Pancreas (tissue), 10 donors: Measurements from ENCODE around the gene ACOXL. TPM values are rescaled to one million over a fixed set of nuclear protein-coding genes. Genes with fewer than 3 reads are reported as not detected.

ENCODE experiments used
- ATAC-seq, 4 donors: fragments of 200-7000 bp; cut with Tn5 transposase; one replicate each; pipeline versions ENCODE4 v1.8.0 to v1.9.1; 2020; ENCODE audit warnings: mild to moderate bottlenecking in 4 of 4, moderate library complexity in 4 of 4
- DNase-seq, 6 donors: peaks; one replicate each; pipeline ENCODE4 v3.0.0-alpha.2; 2020
- FAIRE-seq: peaks from 2 replicates; lab custom pipeline; 2012; peaks lifted over from hg19 to GRCh38; lab: Jason Lieb, UNC
- H3K27ac ChIP-seq, 4 donors: fragments of 200-600 bp; sonication (generic); 1 replicate in 3 of 4; 2 replicates in 1 of 4; pipeline versions ENCODE4 v1.5.0 to v1.8.0; 2020
- H3K27me3 ChIP-seq, 4 donors: fragments of 200-600 bp; one replicate each; pipeline ENCODE4 v1.8.0; 2021
- H3K36me3 ChIP-seq, 3 donors: fragments of 200-600 bp; sonication (generic) in 1 of 3; one replicate each; pipeline versions ENCODE4 v1.5.0 to v1.8.0; 2020 to 2021
- H3K4me1 ChIP-seq, 3 donors: fragments of 200-600 bp; one replicate each; pipeline ENCODE4 v1.8.0; 2021
- H3K4me3 ChIP-seq, 4 donors: fragments of 200-600 bp; sonication (generic) in 2 of 4; one replicate each; pipeline versions ENCODE4 v1.5.0 to v1.8.0; 2020 to 2021
- H3K9me3 ChIP-seq, 4 donors: fragments of 200-600 bp; one replicate each; pipeline ENCODE4 v1.8.0; 2021
- WGBS, 2 donors: extraction: QIAGEN DNeasy Blood & Tissue Kit; methylation state at CpG; one replicate each; pipeline ENCODE4 v1.1.7; 2013; 5-methylcytosine and 5-hydroxymethylcytosine counted together
- intact Hi-C, 3 donors: fragments of 100-400 bp; cut with DNase I; formaldehyde crosslinking; loops; one replicate each; pipeline versions ENCODE4 v1.11.1 to v1.14.2; 2022
- polyA plus RNA-seq, 2 donors: library from polyadenylated mRNA; stranded (reverse); fragments of 200-250 nt; gene quantifications; one replicate each; pipeline ENCODE4 v1.2.3, GENCODE V29; 2013
- total RNA-seq, 6 donors: library from RNA; stranded (reverse); fragmentation: NEBNext Ultra II Directional in 4 of 6; extraction: Animal tissue kit (Norgen Biotek cat#: 25700) in 4 of 6; gene quantifications; one replicate each; pipeline versions ENCODE4 v1.2.1 to v1.2.4, GENCODE V29; 2021 to 2023
- TF ChIP-seq, protein P1 (sequence below), 4 donors: fragments of 200-600 bp; sonication (generic) in 3 of 4; IDR thresholded peaks; one replicate each; pipeline versions ENCODE4 v1.5.0 to v1.8.0; 2021; ENCODE audit warnings: antibody characterized with exemption in 4 of 4
- donor health status: healthy with polysubstance abuse.
- donor health status: DM: no; HTN: no; CAD: no; lungs with moderate emphysema.
- donor health status: DM: no; HTN: no; CAD: no.
- donor health status: control.
- donor health status: control.
- donor health status: Bipolar disorder and iron deficiency.
- donor health status: DM: yes; HTN: yes; CAD: no.
- donor health status: DM: no; HTN: no; CAD: no.
- donor health status: DM: no; HTN: no; CAD: no.
- donor health status: DM: yes; HTN: yes; CAD: no.

Gene ACOXL
- total and polyA plus RNA-seq, 8 donors = 0.06 to 0.75 (median 0.21) TPM; not detected in 2

DNA sequence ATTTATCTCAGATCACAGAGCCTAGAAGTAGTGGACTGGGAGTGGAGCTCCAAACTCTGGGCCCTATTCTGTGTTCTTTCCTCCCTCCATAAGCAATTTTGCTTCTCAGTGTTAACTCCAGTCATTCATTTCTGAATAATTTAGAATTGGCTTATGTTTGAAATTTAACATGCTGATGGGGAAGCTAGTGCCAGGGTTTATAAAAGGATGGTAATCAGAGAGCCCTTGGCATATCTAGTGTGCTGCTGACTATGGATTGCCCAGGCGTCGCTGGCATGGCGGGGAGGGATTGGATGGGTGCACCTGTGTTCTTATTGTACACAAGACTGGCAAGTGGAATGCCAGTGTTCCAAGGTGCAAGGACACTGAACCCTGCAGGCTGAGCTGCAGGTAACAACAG, 177.1 kb downstream of the ACOXL start:
- ATAC-seq = peak in 2 of 4 donors; percentile 37 to 40
- no peak overlapping the region for H3K4me3 ChIP-seq
- no peak overlapping the region for H3K27ac ChIP-seq
- WGBS, 2 donors = 37 to 49% methylated on average over 3 of the region's 3 CpGs
- FAIRE-seq = no peak
- no peak for DNase-seq
- peaks cover 0 to under 1% (median 0%) of the 10 kb centered on the region in 4 donors for H3K27me3 ChIP-seq
- peaks cover 0 to 3% (median 0%) of the 10 kb centered on the region in 3 donors for H3K4me1 ChIP-seq
- intact Hi-C loops = no loop called here
- no peaks in the 10 kb centered on the region for H3K9me3 ChIP-seq
- H3K36me3 ChIP-seq = no peaks in the 10 kb centered on the region
- TF ChIP-seq, protein P1, sequence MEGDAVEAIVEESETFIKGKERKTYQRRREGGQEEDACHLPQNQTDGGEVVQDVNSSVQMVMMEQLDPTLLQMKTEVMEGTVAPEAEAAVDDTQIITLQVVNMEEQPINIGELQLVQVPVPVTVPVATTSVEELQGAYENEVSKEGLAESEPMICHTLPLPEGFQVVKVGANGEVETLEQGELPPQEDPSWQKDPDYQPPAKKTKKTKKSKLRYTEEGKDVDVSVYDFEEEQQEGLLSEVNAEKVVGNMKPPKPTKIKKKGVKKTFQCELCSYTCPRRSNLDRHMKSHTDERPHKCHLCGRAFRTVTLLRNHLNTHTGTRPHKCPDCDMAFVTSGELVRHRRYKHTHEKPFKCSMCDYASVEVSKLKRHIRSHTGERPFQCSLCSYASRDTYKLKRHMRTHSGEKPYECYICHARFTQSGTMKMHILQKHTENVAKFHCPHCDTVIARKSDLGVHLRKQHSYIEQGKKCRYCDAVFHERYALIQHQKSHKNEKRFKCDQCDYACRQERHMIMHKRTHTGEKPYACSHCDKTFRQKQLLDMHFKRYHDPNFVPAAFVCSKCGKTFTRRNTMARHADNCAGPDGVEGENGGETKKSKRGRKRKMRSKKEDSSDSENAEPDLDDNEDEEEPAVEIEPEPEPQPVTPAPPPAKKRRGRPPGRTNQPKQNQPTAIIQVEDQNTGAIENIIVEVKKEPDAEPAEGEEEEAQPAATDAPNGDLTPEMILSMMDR (IDR thresholded peaks at IDR 0.05) = no peak

DNA sequence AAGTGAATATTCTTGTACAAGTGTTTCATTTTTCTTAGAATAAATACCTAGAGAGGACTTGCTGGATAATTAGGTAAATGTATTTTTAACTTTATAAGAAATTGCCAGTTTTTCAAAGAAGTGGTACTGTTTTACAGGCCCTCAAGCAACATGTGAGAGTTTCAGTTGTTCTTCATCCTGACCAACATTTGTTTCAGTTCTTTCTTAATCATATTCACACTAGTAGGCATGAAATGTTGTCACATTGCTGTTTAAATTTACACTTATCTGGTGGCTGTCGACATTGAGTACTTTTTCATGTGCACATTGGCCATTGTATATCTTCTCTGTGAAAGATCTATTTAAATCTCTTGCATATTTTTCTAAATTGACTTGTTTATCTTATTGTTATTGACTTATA, 178.1 kb downstream of the ACOXL start:
- no peak overlapping the region for H3K4me3 ChIP-seq
- WGBS, 2 donors = 21 to 33% methylated on average over 1 of the region's 1 CpG
- ATAC-seq (no peak), FAIRE-seq (peak; percentile 5), DNase-seq (no peak)
- peaks cover 0 to 3% (median 0%) of the 10 kb centered on the region in 4 donors for H3K27me3 ChIP-seq
- intact Hi-C loops = no loop called here
- TF ChIP-seq, protein P1 (IDR thresholded peaks at IDR 0.05) = no peak
- peaks cover 0 to 3% (median 0%) of the 10 kb centered on the region in 3 donors for H3K4me1 ChIP-seq
- no peaks in the 10 kb centered on the region for H3K9me3 ChIP-seq
- no peak overlapping the region for H3K27ac ChIP-seq
- no peaks in the 10 kb centered on the region for H3K36me3 ChIP-seq

DNA sequence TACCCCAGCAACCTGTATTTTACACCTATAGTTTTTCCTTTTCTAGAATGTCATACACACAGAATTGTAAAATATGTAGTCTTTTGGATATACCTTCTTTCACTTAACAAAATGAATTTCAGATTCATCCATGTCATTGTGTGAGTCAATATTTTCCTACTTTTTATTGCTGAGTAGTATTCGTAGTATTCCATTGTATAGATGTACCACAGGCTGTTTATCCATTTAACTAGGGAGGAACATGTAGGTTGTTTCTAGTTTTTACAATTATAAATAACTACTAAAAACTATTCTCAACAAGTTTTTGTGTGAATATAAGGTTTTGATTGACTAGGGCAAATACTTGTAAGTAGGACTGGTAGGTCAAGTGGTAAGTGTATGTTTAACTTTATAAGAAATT, 187.4 kb downstream of the ACOXL start:
- Histone ChIP-seq H3K4me3 (no peak overlapping the region), H3K27me3 (no peaks in the 10 kb centered on the region), H3K4me1 (no peaks in the 10 kb centered on the region), H3K27ac (no peak overlapping the region), H3K36me3 (no peaks in the 10 kb centered on the region), H3K9me3 (no peaks in the 10 kb centered on the region)
- TF ChIP-seq, protein P1 (IDR thresholded peaks at IDR 0.05) = no peak
- WGBS, 2 donors = 94 to 95% methylated on average over 1 of the region's 1 CpG
- FAIRE-seq (peak; percentile 26), DNase-seq (no peak), ATAC-seq (no peak)
- intact Hi-C loops = no loop called here

DNA sequence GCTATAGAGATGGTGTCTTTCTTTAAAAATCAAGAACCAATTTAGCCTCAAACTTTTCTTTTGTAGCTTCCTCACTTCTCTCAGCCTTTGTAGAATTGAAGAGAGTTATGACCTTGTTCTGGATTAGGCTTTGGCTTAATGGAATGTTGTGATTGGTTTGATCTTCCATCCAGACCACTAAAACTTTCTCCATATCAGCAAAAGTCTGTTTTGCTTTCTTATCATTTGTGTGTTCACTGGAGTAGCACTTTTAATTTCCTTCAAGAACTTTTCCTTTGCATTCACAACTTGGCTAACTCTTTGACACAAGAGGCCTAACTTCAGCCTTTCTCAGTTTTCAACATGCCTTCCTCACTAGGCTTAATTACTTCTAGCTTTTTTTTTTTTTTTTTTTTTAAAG, 193.1 kb downstream of the ACOXL start:
- no peaks in the 10 kb centered on the region for H3K9me3 ChIP-seq
- H3K4me3 ChIP-seq = no peak overlapping the region
- no peak overlapping the region for H3K27ac ChIP-seq
- DNase-seq (no peak), FAIRE-seq (no peak), ATAC-seq (no peak)
- intact Hi-C loops = no loop called here
- H3K27me3 ChIP-seq = no peaks in the 10 kb centered on the region
- no peaks in the 10 kb centered on the region for H3K36me3 ChIP-seq
- H3K4me1 ChIP-seq = no peaks in the 10 kb centered on the region
- TF ChIP-seq, protein P1 (IDR thresholded peaks at IDR 0.05) = no peak

DNA sequence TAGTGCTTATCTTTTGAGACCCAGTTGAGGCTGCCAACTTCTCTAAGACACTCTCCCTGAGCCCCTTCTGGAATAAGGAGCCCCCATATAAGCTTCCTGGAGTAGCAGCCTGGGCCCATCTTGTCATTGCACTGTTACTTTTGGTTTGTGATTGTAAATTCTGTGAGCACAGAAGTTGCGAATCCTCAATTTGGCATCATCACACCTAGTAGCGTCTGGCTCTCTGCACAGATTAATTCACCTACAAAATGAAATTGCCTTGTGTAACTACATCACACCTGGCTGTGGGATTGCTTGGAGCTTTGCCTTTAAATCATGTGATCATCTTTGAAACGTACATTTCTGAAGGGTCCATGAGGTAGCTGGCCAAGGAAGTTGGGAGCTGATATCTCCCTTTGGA, 195.2 kb downstream of the ACOXL start:
- WGBS, 2 donors = 75 to 78% methylated on average over 3 of the region's 3 CpGs
- no peak overlapping the region for H3K27ac ChIP-seq
- FAIRE-seq = no peak
- ATAC-seq = no peak
- no peak for DNase-seq
- no peak overlapping the region for H3K4me3 ChIP-seq
- no peaks in the 10 kb centered on the region for H3K27me3 ChIP-seq
- no peaks in the 10 kb centered on the region for H3K9me3 ChIP-seq
- intact Hi-C loops = no loop called here
- TF ChIP-seq, protein P1 (IDR thresholded peaks at IDR 0.05) = no peak
- H3K4me1 ChIP-seq = no peaks in the 10 kb centered on the region
- no peaks in the 10 kb centered on the region for H3K36me3 ChIP-seq
